A549 (cell line): ENCODE measurements around the gene GRHL1. TPM values are rescaled to one million over a fixed set of nuclear protein-coding genes. Genes with fewer than 3 reads are reported as not detected.

Source experiments
- ATAC-seq, 2 experiments: fragments of 200-7000 bp in 1 of 2; fragments of >200 bp in 1 of 2; cut with Nextera tagmentation in 1 of 2; cut with Tn5 transposase in 1 of 2; 3 replicates each; pipeline versions ENCODE4 v1.8.0 to v1.9.1; 2018 to 2020; ENCODE audit warnings: mild to moderate bottlenecking in 1 of 2, moderate library complexity in 1 of 2
- CTCF ChIA-PET: fragments of 300-600 bp; sonication (Branson Sonifier 250); formaldehyde crosslinking; extraction: SDS; loops from one replicate; lab custom pipeline; 2021; ENCODE audit warnings: antibody characterized with exemption, inconsistent platforms; lab: Yijun Ruan, JAX
- POLR2A ChIA-PET: fragments of 350-600 bp; formaldehyde crosslinking; extraction: SDS; loops from one replicate; lab custom pipeline; 2021; ENCODE audit warnings: antibody characterized with exemption, inconsistent platforms; lab: Yijun Ruan, JAX
- DNase-seq, 2 experiments: peaks; one replicate each; pipeline versions ENCODE4 v3.0.0 to v3.0.0-alpha.2; 2011 to 2016; ENCODE audit warnings: low read depth in 1 of 2, low spot score in 1 of 2
- FAIRE-seq: peaks from 2 replicates; lab custom pipeline; 2011; peaks lifted over from hg19 to GRCh38; lab: Jason Lieb, UNC
- H3K27ac ChIP-seq, 2 experiments: fragments of >200 bp; sonication (Bioruptor Twin); formaldehyde crosslinking; 3 replicates each; pipeline ENCODE4 v1.5.1; 2016 to 2017
- H3K4me1 ChIP-seq: fragments of >200 bp; sonication (Bioruptor Twin); formaldehyde crosslinking; 3 replicates; pipeline ENCODE4 v1.6.1; 2016
- H3K4me2 ChIP-seq: fragments of >200 bp; sonication (Bioruptor Twin); formaldehyde crosslinking; 3 replicates; pipeline ENCODE4 v1.6.1; 2016
- H3K4me3 ChIP-seq: fragments of >200 bp; sonication (Bioruptor Twin); formaldehyde crosslinking; 3 replicates; pipeline ENCODE4 v1.5.1; 2016
- H3K9me3 ChIP-seq: fragments of >200 bp; sonication (Bioruptor Twin); formaldehyde crosslinking; 3 replicates; pipeline ENCODE4 v1.6.1; 2016
- CBX2 ChIP-seq: fragments of 200-600 bp; sonication (generic); IDR thresholded peaks from 2 replicates; pipeline ENCODE4 v1.6.1; 2016; ENCODE audit warnings: low read depth, mild to moderate bottlenecking, borderline replicate concordance
- CBX8 ChIP-seq: fragments of 200-600 bp; sonication (generic); IDR thresholded peaks from 2 replicates; pipeline ENCODE4 v1.6.1; 2016
- CHD2 ChIP-seq: fragments of 150-350 bp; IDR thresholded peaks from 2 replicates; pipeline ENCODE4 v1.6.1; 2014; ENCODE audit warnings: low read length; ENCODE audit not compliant: partially characterized antibody
- CHD4 ChIP-seq: fragments of 200-600 bp; sonication (generic); IDR thresholded peaks from 2 replicates; pipeline ENCODE4 v1.6.1; 2016; ENCODE audit warnings: antibody characterized with exemption, mild to moderate bottlenecking, borderline replicate concordance
- E2F6 ChIP-seq: IDR thresholded peaks from 2 replicates; pipeline ENCODE4 v1.6.1; 2012; ENCODE audit warnings: low read depth, borderline replicate concordance
- EHF ChIP-seq: fragments of 250-450 bp; sonication (Bioruptor Pico); IDR thresholded peaks from 2 replicates; pipeline ENCODE4 v1.5.0; 2020; ENCODE audit warnings: mild to moderate bottlenecking
- ELK1 ChIP-seq: fragments of 150-350 bp; IDR thresholded peaks from 2 replicates; pipeline ENCODE4 v1.6.1; 2014; ENCODE audit warnings: low read depth, mild to moderate bottlenecking, low read length
- ESRRA ChIP-seq: fragments of 150-350 bp; IDR thresholded peaks from 2 replicates; pipeline ENCODE4 v1.6.1; 2014; ENCODE audit warnings: mild to moderate bottlenecking, low read length, borderline replicate concordance
- FOSB ChIP-seq: fragments of 250-450 bp; sonication (Bioruptor Pico); IDR thresholded peaks from 2 replicates; pipeline ENCODE4 v1.5.0; 2020; ENCODE audit warnings: mild to moderate bottlenecking, moderate library complexity
- FOXS1 ChIP-seq: fragments of 250-450 bp; sonication (Bioruptor Pico); IDR thresholded peaks from 2 replicates; pipeline ENCODE4 v1.5.0; 2020; ENCODE audit warnings: mild to moderate bottlenecking, moderate library complexity
- HDAC2 ChIP-seq: fragments of 200-600 bp; sonication (generic); IDR thresholded peaks from 2 replicates; pipeline ENCODE4 v1.6.1; 2016
- HEYL ChIP-seq: fragments of 250-450 bp; sonication (Bioruptor Pico); IDR thresholded peaks from 2 replicates; pipeline ENCODE4 v1.8.0; 2021; ENCODE audit warnings: mild to moderate bottlenecking, moderate library complexity
- HOXB13 ChIP-seq: fragments of 250-450 bp; sonication (Bioruptor Pico); IDR thresholded peaks from 2 replicates; pipeline ENCODE4 v1.5.0; 2020; ENCODE audit warnings: low read depth, mild to moderate bottlenecking, moderate library complexity
- HOXB5 ChIP-seq: fragments of 250-450 bp; sonication (Bioruptor Pico); IDR thresholded peaks from 2 replicates; pipeline ENCODE4 v1.5.0; 2020; ENCODE audit warnings: mild to moderate bottlenecking, moderate library complexity
- JUN ChIP-seq, 2 experiments: fragments of >200 bp; sonication (Bioruptor Twin); formaldehyde crosslinking; IDR thresholded peaks; 2 replicates in 1 of 2; 3 replicates in 1 of 2; pipeline ENCODE4 v1.6.1; 2016 to 2017
- JUNB ChIP-seq: fragments of >200 bp; sonication (Bioruptor Twin); formaldehyde crosslinking; IDR thresholded peaks from 2 replicates; pipeline ENCODE4 v1.6.1; 2016
- KDM5A ChIP-seq: fragments of 200-600 bp; sonication (generic); IDR thresholded peaks from 2 replicates; pipeline ENCODE4 v1.6.1; 2016; ENCODE audit warnings: antibody characterized with exemption, mild to moderate bottlenecking
- MAFK ChIP-seq: fragments of 450-650 bp; IDR thresholded peaks from 2 replicates; pipeline ENCODE4 v1.6.1; 2014; ENCODE audit not compliant: partially characterized antibody
- MAX ChIP-seq: IDR thresholded peaks from 2 replicates; pipeline ENCODE4 v1.6.1; 2012
- MYC ChIP-seq: IDR thresholded peaks from 2 replicates; pipeline ENCODE4 v1.6.1; 2012; ENCODE audit warnings: mild to moderate bottlenecking, inconsistent platforms, low read length, improper control_type of control experiment, borderline replicate concordance
- NFE2L2 ChIP-seq: fragments of 150-350 bp; conservative IDR thresholded peaks from 2 replicates; pipeline ENCODE4 v1.6.1; 2014; ENCODE audit warnings: low read length
- NPAS2 ChIP-seq: fragments of 250-450 bp; sonication (Bioruptor Pico); IDR thresholded peaks from 2 replicates; pipeline ENCODE4 v1.8.0; 2022; ENCODE audit warnings: mild to moderate bottlenecking, moderate library complexity, borderline replicate concordance
- PHF8 ChIP-seq: fragments of 200-600 bp; sonication (generic); IDR thresholded peaks from 2 replicates; pipeline ENCODE4 v1.6.1; 2016; ENCODE audit warnings: low read depth, mild to moderate bottlenecking, antibody characterized with exemption, moderate library complexity, borderline replicate concordance
- POLR2A ChIP-seq: IDR thresholded peaks from 2 replicates; pipeline ENCODE4 v1.6.1; 2012; ENCODE audit warnings: mild to moderate bottlenecking, low read length
- RCOR1 ChIP-seq: fragments of 150-350 bp; IDR thresholded peaks from 2 replicates; pipeline ENCODE4 v1.6.1; 2014; ENCODE audit warnings: antibody characterized with exemption, low read length, low read depth
- RFX5 ChIP-seq: fragments of 450-650 bp; IDR thresholded peaks from 2 replicates; pipeline ENCODE4 v1.7.1; 2014; ENCODE audit warnings: antibody characterized with exemption, mild to moderate bottlenecking, moderate library complexity
- RNF2 ChIP-seq: fragments of 200-600 bp; sonication (generic); IDR thresholded peaks from 2 replicates; pipeline ENCODE4 v1.6.1; 2016; ENCODE audit warnings: low read depth, mild to moderate bottlenecking, antibody characterized with exemption, moderate library complexity, borderline replicate concordance
- SMC3 ChIP-seq: fragments of >200 bp; sonication (Bioruptor Twin); formaldehyde crosslinking; IDR thresholded peaks from 3 replicates; pipeline ENCODE4 v1.6.1; 2018; ENCODE audit warnings: inconsistent platforms
- TP53 ChIP-seq: fragments of 250-450 bp; sonication (Bioruptor Pico); IDR thresholded peaks from 2 replicates; pipeline ENCODE4 v1.5.0; 2021; ENCODE audit warnings: mild to moderate bottlenecking, moderate library complexity
- ZC3H11A ChIP-seq: fragments of 450-650 bp; IDR thresholded peaks from 2 replicates; pipeline ENCODE4 v1.6.1; 2014; ENCODE audit warnings: antibody characterized with exemption, mild to moderate bottlenecking
- ZSCAN20 ChIP-seq: fragments of 250-450 bp; sonication (Bioruptor Pico); IDR thresholded peaks from 2 replicates; pipeline ENCODE4 v1.8.0; 2022; ENCODE audit warnings: mild to moderate bottlenecking, moderate library complexity
- WGBS: methylation state at CpG from one replicate; pipeline ENCODE4 v1.1.6; 2017; ENCODE audit errors: missing lambda C conversion rate; 5-methylcytosine and 5-hydroxymethylcytosine counted together
- polyA plus RNA-seq, 4 experiments: library from polyadenylated mRNA; depleted of rRNA in 3 of 4; stranded (reverse); fragments of >200 nt; fragmentation: RNase III in 1 of 4; extraction: RNeasy Plus Mini Kit Qiagen cat#74134 plus additional on column Dnase treatment in 1 of 4; gene quantifications; 2 replicates in 3 of 4; 3 replicates in 1 of 4; pipeline ENCODE4 v1.2.3, GENCODE V29; 2011 to 2017

Gene GRHL1
- polyA plus RNA-seq, 2 of the 4 experiments (the other 2 are of a cell fraction): 0.68 to 1.2 TPM

DNA sequence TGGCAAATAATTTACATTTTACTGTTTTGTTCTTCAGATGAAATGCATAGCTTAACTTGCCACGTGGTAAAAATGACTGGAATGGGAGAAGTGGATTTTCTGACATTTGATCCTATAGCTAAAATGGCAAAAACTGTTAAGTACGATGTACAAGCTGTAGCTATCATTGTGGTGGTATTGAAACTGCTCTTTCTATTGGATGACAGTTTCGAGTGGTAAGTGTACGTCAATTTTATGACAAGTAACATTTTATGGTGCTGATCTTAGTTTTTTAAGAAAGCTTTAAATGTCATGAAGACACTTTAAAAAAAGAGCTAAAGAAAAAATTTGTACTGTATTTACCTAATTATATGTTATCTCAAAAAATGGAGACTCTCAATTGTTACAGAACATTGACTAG lies 40.8 kb upstream of the GRHL1 start:
- H3K4me3 ChIP-seq: no peak overlapping the region
- CTCF ChIA-PET: interaction anchor here (0.6 to 5.8 kb wide), 5 partner anchors 13 to 138 kb away, joined by 3 to 43 read pairs (median 6); no protein-coding TSS in a partner anchor
- no peak overlapping the region for H3K4me2 ChIP-seq
- no peaks in the 10 kb centered on the region for H3K9me3 ChIP-seq
- FAIRE-seq (no peak), DNase-seq (no peak)
- H3K27ac ChIP-seq: no peak overlapping the region
- no peak for TF ChIP-seq POLR2A
- no peak for TF ChIP-seq ZSCAN20 (CRISPR knock-in tag)
- TF ChIP-seq ESRRA: no peak
- no peak for TF ChIP-seq FOXS1 (CRISPR knock-in tag)
- no peak for TF ChIP-seq HDAC2
- TF ChIP-seq NPAS2 (CRISPR knock-in tag): no peak
- no peak for TF ChIP-seq TP53 (CRISPR knock-in tag)
- no peak for TF ChIP-seq HOXB5
- no peak for TF ChIP-seq E2F6
- TF ChIP-seq MAFK: no peak
- no peak for TF ChIP-seq NFE2L2
- TF ChIP-seq HOXB13 (CRISPR knock-in tag): no peak
- no peak for TF ChIP-seq ZC3H11A
- no peak for TF ChIP-seq PHF8
- TF ChIP-seq SMC3: no peak
- no peak for TF ChIP-seq CBX2
- no peak for TF ChIP-seq JUNB
- TF ChIP-seq CHD4: no peak
- TF ChIP-seq, all 56 proteins: peak for 0
- POLR2A ChIA-PET: interaction anchor here (1.1 kb wide), 1 partner anchor 68 kb away, joined by 3 read pairs; the partner anchor contains the start of gene TAF1B
- ATAC-seq: no peak
- H3K4me1 ChIP-seq: peaks cover 12% of the 10 kb centered on the region
- WGBS: 76% methylated on average over 4 of the region's 4 CpGs

- DNase-seq (no peak), FAIRE-seq (no peak), ATAC-seq (no peak)
- Histone ChIP-seq H3K27ac (no peak overlapping the region), H3K4me2 (no peak overlapping the region), H3K4me1 (peaks cover 12% of the 10 kb centered on the region), H3K4me3 (no peak overlapping the region), H3K9me3 (no peaks in the 10 kb centered on the region)
- WGBS: 93% methylated on average over 4 of the region's 4 CpGs
- POLR2A ChIA-PET: no interaction called here
- TF ChIP-seq KDM5A (no peak), CBX8 (no peak), PHF8 (no peak), RNF2 (no peak), MYC (no peak), HEYL (CRISPR knock-in tag) (no peak), ELK1 (no peak), CHD2 (no peak), FOSB (no peak), RCOR1 (no peak), RFX5 (no peak), CBX2 (no peak), ZC3H11A (no peak), MAFK (no peak), EHF (CRISPR knock-in tag) (no peak), JUN (IDR thresholded peaks at IDR 0.05) (no peak), MAX (no peak), E2F6 (no peak)
- TF ChIP-seq, all 56 proteins: peak for 0
- CTCF ChIA-PET: interaction anchor here (0.9 to 4.0 kb wide), 3 partner anchors 39 to 113 kb away, joined by 3 to 58 read pairs (median 47); no protein-coding TSS in a partner anchor
These were observed 39.0 kb upstream of the GRHL1 start for GRCh38 chr2:9912468-9912867.
